ENCODE measurements around the gene DDX60. TPM values are rescaled to one million over a fixed set of nuclear protein-coding genes. Genes with fewer than 3 reads are reported as not detected.

The DDX60 gene
- total and polyA plus RNA-seq, 2 donors (not counting 3 experiments of a cell fraction or from before 2014, with no cell fraction given), result 3.8 to 9.3 TPM

GRCh38 chr4:168240821-168241220 is 77.7 kb downstream of the DDX60 start:
- no peaks in the 10 kb centered on the region for H3K79me2 ChIP-seq (ENCODE audit: control insufficient read depth, insufficient read depth, low read length)
- ChIA-PET POLR2A (no interaction called here), CTCF (no interaction called here)
- no peak overlapping the region for H2AFZ ChIP-seq (ENCODE audit: low read depth, low read length)
- H3K9ac ChIP-seq (replicated peaks; ENCODE audit: extremely low read depth, insufficient read depth, low read length), result no peak overlapping the region
- no peaks in the 10 kb centered on the region for H3K4me1 ChIP-seq (ENCODE audit: control insufficient read depth, extremely low read depth, insufficient read depth, low read length)
- no peaks in the 10 kb centered on the region for H3K9me3 ChIP-seq (replicated peaks; ENCODE audit: control insufficient read depth, insufficient read depth, low read length)
- no peak overlapping the region for H3K4me2 ChIP-seq (ENCODE audit: insufficient read depth, low read length)
- H3K36me3 ChIP-seq (ENCODE audit: control insufficient read depth in 2 of 2, extremely low read depth in 1 of 2, insufficient read depth in 2 of 2, low read length in 2 of 2), result no peaks in the 10 kb centered on the region
- FAIRE-seq (no peak), DNase-seq (ENCODE audit: low read depth, low spot score) (no peak)
- H4K20me1 ChIP-seq (replicated peaks; ENCODE audit: control insufficient read depth, extremely low read depth, insufficient read depth, low read length), result no peaks in the 10 kb centered on the region
- no peaks in the 10 kb centered on the region for H3K27me3 ChIP-seq (ENCODE audit: control insufficient read depth in 2 of 2, insufficient read depth in 2 of 2, low read length in 2 of 2)
- dilution Hi-C loops (cut with MboI; ENCODE audit: extremely low pct_ligation_motif_present, low sequenced_read_pairs) (no loop called here), intact Hi-C loops (cut with micrococcal nuclease) (no loop called here)
- H3K4me3 ChIP-seq (replicated peaks in 1 of 3; ENCODE audit: insufficient read depth in 1 of 3, low read depth in 1 of 3, low read length in 3 of 3), result no peak overlapping the region
- no peak overlapping the region for H3K27ac ChIP-seq (ENCODE audit: insufficient read depth, low read depth, low read length)
- H3K9me1 ChIP-seq (replicated peaks; ENCODE audit: control insufficient read depth, extremely low read depth, insufficient read depth, low read length), result no peaks in the 10 kb centered on the region
- no TSS peak for BruUV-seq (replicated peaks)
- TF ChIP-seq FOS (IDR thresholded peaks at IDR 0.05; ENCODE audit: borderline replicate concordance, insufficient read depth, low read length) (no peak), JUN (IDR thresholded peaks at IDR 0.05; ENCODE audit: borderline replicate concordance, insufficient read depth, insufficient read length, low read depth) (no peak), CTCF (IDR thresholded peaks at IDR 0.05; ENCODE audit: extremely low read depth in 1 of 2, insufficient read depth in 1 of 2, low read depth in 1 of 2, low read length in 2 of 2) (no peak)

GRCh38 chr4:168221301-168221700 is 97.3 kb downstream of the DDX60 start:
- no peaks in the 10 kb centered on the region for H3K9me3 ChIP-seq (replicated peaks; ENCODE audit: control insufficient read depth, insufficient read depth, low read length)
- H4K20me1 ChIP-seq (replicated peaks; ENCODE audit: control insufficient read depth, extremely low read depth, insufficient read depth, low read length), result no peaks in the 10 kb centered on the region
- CTCF ChIA-PET, result no interaction called here
- intact Hi-C loops (cut with micrococcal nuclease) (no loop called here), dilution Hi-C loops (cut with MboI; ENCODE audit: extremely low pct_ligation_motif_present, low sequenced_read_pairs) (no loop called here)
- no peak overlapping the region for H3K9ac ChIP-seq (replicated peaks; ENCODE audit: extremely low read depth, insufficient read depth, low read length)
- H3K27ac ChIP-seq (ENCODE audit: insufficient read depth, low read depth, low read length), result peak overlapping the region; percentile 53
- POLR2A ChIA-PET, result interaction anchor here (0.5 to 0.6 kb wide), 2 partner anchors 610 to 1218 kb away, joined by 3 to 4 read pairs; no protein-coding TSS in a partner anchor
- BruUV-seq (replicated peaks), result no TSS peak
- no peak overlapping the region for H2AFZ ChIP-seq (ENCODE audit: low read depth, low read length)
- H3K79me2 ChIP-seq (ENCODE audit: control insufficient read depth, insufficient read depth, low read length), result no peaks in the 10 kb centered on the region
- H3K27me3 ChIP-seq (ENCODE audit: control insufficient read depth in 2 of 2, insufficient read depth in 2 of 2, low read length in 2 of 2), result no peaks in the 10 kb centered on the region
- DNase-seq (ENCODE audit: low read depth, low spot score) (peak; percentile 91), FAIRE-seq (no peak)
- no peaks in the 10 kb centered on the region for H3K9me1 ChIP-seq (replicated peaks; ENCODE audit: control insufficient read depth, extremely low read depth, insufficient read depth, low read length)
- peak overlapping the region; percentile 24 for H3K4me2 ChIP-seq (ENCODE audit: insufficient read depth, low read length)
- no peak for TF ChIP-seq MAX (IDR thresholded peaks at IDR 0.05; ENCODE audit: insufficient read depth, insufficient read length)
- peak; percentile 48 for TF ChIP-seq JUN (IDR thresholded peaks at IDR 0.05; ENCODE audit: borderline replicate concordance, insufficient read depth, insufficient read length, low read depth)
- H3K4me1 ChIP-seq (ENCODE audit: control insufficient read depth, extremely low read depth, insufficient read depth, low read length), result peaks cover 27% of the 10 kb centered on the region
- H3K36me3 ChIP-seq (ENCODE audit: control insufficient read depth in 2 of 2, extremely low read depth in 1 of 2, insufficient read depth in 2 of 2, low read length in 2 of 2), result no peaks in the 10 kb centered on the region
- no peak overlapping the region for H3K4me3 ChIP-seq (replicated peaks in 1 of 3; ENCODE audit: insufficient read depth in 1 of 3, low read depth in 1 of 3, low read length in 3 of 3)

Measured in endothelial cell of umbilical vein (primary cell).